Progenitor cell of endocrine pancreas (in vitro differentiated cells): Measurements from ENCODE around the gene ADGRL3. TPM values are rescaled to one million over a fixed set of nuclear protein-coding genes. Genes with fewer than 3 reads are reported as not detected.

Source experiments
- DNase-seq: peaks from one replicate; pipeline ENCODE4 v3.0.0; 2021; ENCODE audit warnings: low spot score; ENCODE audit not compliant: unreplicated experiment
- H3K27ac Mint-ChIP-seq: 2 replicates; pipeline ENCODE4 v1.8.0; 2021; ENCODE audit warnings: mild to moderate bottlenecking, moderate library complexity, mixed read lengths
- H3K27me3 Mint-ChIP-seq: 2 replicates; pipeline ENCODE4 v1.8.0; 2021; ENCODE audit warnings: mixed read lengths
- H3K36me3 Mint-ChIP-seq: 2 replicates; pipeline ENCODE4 v1.8.0; 2022; ENCODE audit warnings: mixed read lengths; ENCODE audit not compliant: insufficient read depth
- H3K4me1 Mint-ChIP-seq: 2 replicates; pipeline ENCODE4 v1.8.0; 2021; ENCODE audit warnings: low read depth, mixed read lengths
- H3K4me3 Mint-ChIP-seq: 2 replicates; pipeline ENCODE4 v1.8.0; 2021; ENCODE audit warnings: low read depth, mild to moderate bottlenecking, moderate library complexity, mixed read lengths
- H3K9me3 Mint-ChIP-seq: 2 replicates; pipeline ENCODE4 v1.8.0; 2021; ENCODE audit warnings: low read depth, mixed read lengths
- total RNA-seq: library from RNA; stranded (reverse); gene quantifications from 2 replicates; pipeline ENCODE4 v1.2.1, GENCODE V29; 2021
- TF ChIP-seq, protein P1 (sequence below): fragments of 200-600 bp; sonication (generic); IDR thresholded peaks from one replicate; pipeline ENCODE4 v1.5.0; 2021; ENCODE audit warnings: antibody characterized with exemption, mild to moderate bottlenecking; ENCODE audit not compliant: unreplicated experiment

Gene ADGRL3
- total RNA-seq, 1 donor from 2014 or later, result 5.6 TPM

DNA sequence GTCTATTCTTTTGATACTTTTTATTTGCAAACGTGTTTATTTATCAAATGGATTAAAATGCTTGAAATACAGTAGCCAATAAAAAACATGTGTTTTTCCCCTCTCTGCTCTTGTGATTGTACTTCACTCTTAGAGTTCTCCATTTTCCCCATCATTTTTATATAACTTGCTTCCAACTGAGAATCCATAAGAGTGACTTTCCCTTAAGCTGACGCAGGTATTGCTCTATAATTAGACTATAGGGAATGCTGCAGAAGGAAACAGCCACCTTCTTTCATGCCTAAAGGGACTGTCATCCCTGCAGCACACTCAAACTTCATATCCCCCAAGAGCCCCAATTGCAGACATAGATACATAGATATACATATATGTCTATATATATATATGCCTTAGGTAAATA, 456.9 kb downstream of the ADGRL3 start:
- H3K27ac Mint-ChIP-seq, result no peak overlapping the region
- H3K9me3 Mint-ChIP-seq, result no peaks in the 10 kb centered on the region
- H3K4me3 Mint-ChIP-seq, result no peak overlapping the region
- no peaks in the 10 kb centered on the region for H3K27me3 Mint-ChIP-seq
- H3K36me3 Mint-ChIP-seq, result no peaks in the 10 kb centered on the region
- no peak for DNase-seq
- peaks cover 2% of the 10 kb centered on the region for H3K4me1 Mint-ChIP-seq
- TF ChIP-seq, protein P1, sequence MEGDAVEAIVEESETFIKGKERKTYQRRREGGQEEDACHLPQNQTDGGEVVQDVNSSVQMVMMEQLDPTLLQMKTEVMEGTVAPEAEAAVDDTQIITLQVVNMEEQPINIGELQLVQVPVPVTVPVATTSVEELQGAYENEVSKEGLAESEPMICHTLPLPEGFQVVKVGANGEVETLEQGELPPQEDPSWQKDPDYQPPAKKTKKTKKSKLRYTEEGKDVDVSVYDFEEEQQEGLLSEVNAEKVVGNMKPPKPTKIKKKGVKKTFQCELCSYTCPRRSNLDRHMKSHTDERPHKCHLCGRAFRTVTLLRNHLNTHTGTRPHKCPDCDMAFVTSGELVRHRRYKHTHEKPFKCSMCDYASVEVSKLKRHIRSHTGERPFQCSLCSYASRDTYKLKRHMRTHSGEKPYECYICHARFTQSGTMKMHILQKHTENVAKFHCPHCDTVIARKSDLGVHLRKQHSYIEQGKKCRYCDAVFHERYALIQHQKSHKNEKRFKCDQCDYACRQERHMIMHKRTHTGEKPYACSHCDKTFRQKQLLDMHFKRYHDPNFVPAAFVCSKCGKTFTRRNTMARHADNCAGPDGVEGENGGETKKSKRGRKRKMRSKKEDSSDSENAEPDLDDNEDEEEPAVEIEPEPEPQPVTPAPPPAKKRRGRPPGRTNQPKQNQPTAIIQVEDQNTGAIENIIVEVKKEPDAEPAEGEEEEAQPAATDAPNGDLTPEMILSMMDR, result no peak

GRCh38 chr4:61661960-61662359, 461.8 kb downstream of the ADGRL3 start:
- Mint-ChIP-seq H3K4me3 (no peak overlapping the region), H3K9me3 (no peaks in the 10 kb centered on the region), H3K4me1 (no peaks in the 10 kb centered on the region), H3K27me3 (no peaks in the 10 kb centered on the region), H3K36me3 (no peaks in the 10 kb centered on the region), H3K27ac (no peak overlapping the region)
- DNase-seq, result no peak
- TF ChIP-seq, protein P1, result no peak

GRCh38 chr4:61662362-61662761, 462.2 kb downstream of the ADGRL3 start:
- TF ChIP-seq, protein P1, result no peak
- no peak for DNase-seq
- Mint-ChIP-seq H3K4me3 (no peak overlapping the region), H3K27me3 (no peaks in the 10 kb centered on the region), H3K27ac (no peak overlapping the region), H3K4me1 (no peaks in the 10 kb centered on the region), H3K36me3 (no peaks in the 10 kb centered on the region), H3K9me3 (no peaks in the 10 kb centered on the region)

DNA sequence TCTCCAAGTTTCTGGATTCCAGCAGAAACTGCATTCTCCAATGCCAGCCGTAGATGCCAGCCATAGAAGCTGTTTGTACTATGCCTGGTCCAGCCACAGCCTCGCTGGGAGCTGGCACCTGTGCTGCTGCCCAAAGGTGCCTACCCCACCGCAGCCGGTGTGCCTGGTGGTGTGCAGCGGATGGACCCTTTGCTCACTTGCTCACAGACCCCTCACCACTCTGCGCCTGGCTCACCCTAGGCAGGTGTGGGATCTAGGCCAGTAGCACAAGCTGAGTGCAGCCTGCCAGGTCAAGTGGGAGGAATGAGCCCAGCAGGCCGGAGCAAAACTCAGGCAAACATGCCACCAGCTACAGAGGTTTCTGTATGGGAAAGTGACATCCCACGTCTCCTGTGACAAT, 463.2 kb downstream of the ADGRL3 start:
- Mint-ChIP-seq H3K4me1 (no peaks in the 10 kb centered on the region), H3K4me3 (no peak overlapping the region), H3K27me3 (no peaks in the 10 kb centered on the region), H3K27ac (no peak overlapping the region), H3K9me3 (no peaks in the 10 kb centered on the region), H3K36me3 (no peaks in the 10 kb centered on the region)
- TF ChIP-seq, protein P1, result no peak
- no peak for DNase-seq

GRCh38 chr4:61665649-61666048, 465.5 kb downstream of the ADGRL3 start:
- Mint-ChIP-seq H3K4me3 (no peak overlapping the region), H3K27ac (no peak overlapping the region), H3K9me3 (no peaks in the 10 kb centered on the region), H3K27me3 (no peaks in the 10 kb centered on the region), H3K4me1 (no peaks in the 10 kb centered on the region), H3K36me3 (no peaks in the 10 kb centered on the region)
- TF ChIP-seq, protein P1, result no peak
- DNase-seq, result no peak
